ENCODE data around the gene GNG8.

Gene GNG8

GRCh38 chr19:46624958-46625661, 10.9 kb downstream of the GNG8 start, which contains the start of gene PTGIR:
Gene PTGIR (minus strand): TSS chr19:46625089. CDS start chr19:46624225, 864 bp downstream.
- TF ChIP-seq CTCF (IDR thresholded peaks at IDR 0.05; ENCODE audit: low read length, missing control alignments), result no peak
- H3K4me3 ChIP-seq (replicated peaks; ENCODE audit: low read depth, low read length), result peak within 1 kb of the TSS; percentile 63
- peak; percentile 93 for DNase-seq (ENCODE audit: low read depth)

- no peak for TF ChIP-seq CTCF (IDR thresholded peaks at IDR 0.05; ENCODE audit: low read length, missing control alignments)
- no peak for DNase-seq (ENCODE audit: low read depth)
- peak overlapping the region; percentile 63 for H3K4me3 ChIP-seq (replicated peaks; ENCODE audit: low read depth, low read length)
Observed at GRCh38 chr19:46623915-46624502, 12.0 kb downstream of the GNG8 start.

GRCh38 chr19:46622118-46622446, 13.9 kb downstream of the GNG8 start:
- TF ChIP-seq CTCF (IDR thresholded peaks at IDR 0.05; ENCODE audit: low read length, missing control alignments), result no peak
- H3K4me3 ChIP-seq (replicated peaks; ENCODE audit: low read depth, low read length), result peak overlapping the region; percentile 63
- no peak for DNase-seq (ENCODE audit: low read depth)

GRCh38 chr19:46621191-46622117, 14.5 kb downstream of the GNG8 start:
- TF ChIP-seq CTCF (IDR thresholded peaks at IDR 0.05; ENCODE audit: low read length, missing control alignments), result peak; percentile 5
- no peak for DNase-seq (ENCODE audit: low read depth)
- H3K4me3 ChIP-seq (replicated peaks; ENCODE audit: low read depth, low read length), result peak overlapping the region; percentile 63

GRCh38 chr19:46620716-46621115, 15.3 kb downstream of the GNG8 start:
- peak overlapping the region; percentile 63 for H3K4me3 ChIP-seq (replicated peaks; ENCODE audit: low read depth, low read length)
- peak; percentile 53 for DNase-seq (ENCODE audit: low read depth)
- no peak for TF ChIP-seq CTCF (IDR thresholded peaks at IDR 0.05; ENCODE audit: low read length, missing control alignments)

GRCh38 chr19:46620267-46620666, 15.7 kb downstream of the GNG8 start:
- TF ChIP-seq CTCF (IDR thresholded peaks at IDR 0.05; ENCODE audit: low read length, missing control alignments), result no peak
- no peak overlapping the region for H3K4me3 ChIP-seq (replicated peaks; ENCODE audit: low read depth, low read length)
- no peak for DNase-seq (ENCODE audit: low read depth)

Data from fibroblast of pulmonary artery (primary cell).